Astrocyte (in vitro differentiated cells and primary cell): ENCODE data around the gene LZTR1. TPM values are rescaled to one million over a fixed set of nuclear protein-coding genes. Genes with fewer than 3 reads are reported as not detected.

Source experiments
- DNase-seq: peaks from one replicate; pipeline ENCODE4 v3.0.0-alpha.2; 2010; ENCODE audit warnings: low read depth
- FAIRE-seq: peaks from 2 replicates; lab custom pipeline; 2011; peaks lifted over from hg19 to GRCh38; lab: Jason Lieb, UNC
- H2AFZ ChIP-seq: 2 replicates; pipeline ENCODE4 v1.6.0; 2012; ENCODE audit warnings: low read depth, low read length, inconsistent platforms
- H3K27ac ChIP-seq: 2 replicates; pipeline ENCODE4 v1.5.1; 2011; ENCODE audit warnings: low read depth, low read length, inconsistent platforms
- H3K27me3 ChIP-seq: 2 replicates; pipeline ENCODE4 v1.6.0; 2011; ENCODE audit warnings: low read length, inconsistent platforms; ENCODE audit not compliant: insufficient read depth
- H3K36me3 ChIP-seq: 2 replicates; pipeline ENCODE4 v1.5.1; 2011; ENCODE audit warnings: low read length, inconsistent platforms; ENCODE audit not compliant: insufficient read depth
- H3K4me1 ChIP-seq: 2 replicates; pipeline ENCODE4 v1.5.1; 2011; ENCODE audit warnings: low read length, inconsistent platforms; ENCODE audit not compliant: insufficient read depth
- H3K4me2 ChIP-seq: 2 replicates; pipeline ENCODE4 v1.6.0; 2012; ENCODE audit warnings: low read length, inconsistent platforms
- H3K4me3 ChIP-seq: 2 replicates; pipeline ENCODE4 v1.5.1; 2011; ENCODE audit warnings: low read depth, mild to moderate bottlenecking, low read length, inconsistent platforms; ENCODE audit not compliant: insufficient read depth
- H3K79me2 ChIP-seq: 2 replicates; pipeline ENCODE4 v1.6.0; 2012; ENCODE audit warnings: mild to moderate bottlenecking, low read length, inconsistent platforms; ENCODE audit not compliant: insufficient read depth
- H3K9ac ChIP-seq: 2 replicates; pipeline ENCODE4 v1.6.0; 2012; ENCODE audit warnings: mild to moderate bottlenecking, low read length, inconsistent platforms
- H3K9me3 ChIP-seq: 2 replicates; pipeline ENCODE4 v1.5.1; 2012; ENCODE audit warnings: low read depth, mild to moderate bottlenecking, low read length, inconsistent platforms; ENCODE audit not compliant: insufficient read depth
- H4K20me1 ChIP-seq: 2 replicates; pipeline ENCODE4 v1.6.0; 2012; ENCODE audit warnings: low read length, inconsistent platforms; ENCODE audit not compliant: insufficient read depth
- H3K27ac Mint-ChIP-seq: one replicate; pipeline ENCODE4 v1.8.0; 2021; ENCODE audit warnings: mild to moderate bottlenecking, mixed read lengths; ENCODE audit not compliant: unreplicated experiment
- H3K27me3 Mint-ChIP-seq: one replicate; pipeline ENCODE4 v1.8.0; 2021; ENCODE audit warnings: low read depth, mixed read lengths; ENCODE audit not compliant: unreplicated experiment
- H3K36me3 Mint-ChIP-seq: one replicate; pipeline ENCODE4 v1.8.0; 2021; ENCODE audit warnings: low read depth, mixed read lengths; ENCODE audit not compliant: unreplicated experiment
- H3K4me1 Mint-ChIP-seq: one replicate; pipeline ENCODE4 v1.8.0; 2021; ENCODE audit warnings: low read depth, mixed read lengths; ENCODE audit not compliant: unreplicated experiment
- H3K4me3 Mint-ChIP-seq: one replicate; pipeline ENCODE4 v1.8.0; 2021; ENCODE audit warnings: mild to moderate bottlenecking, moderate library complexity, mixed read lengths; ENCODE audit not compliant: unreplicated experiment
- H3K9me3 Mint-ChIP-seq: one replicate; pipeline ENCODE4 v1.8.0; 2021; ENCODE audit warnings: mild to moderate bottlenecking, mixed read lengths; ENCODE audit not compliant: unreplicated experiment
- EZH2 ChIP-seq: IDR thresholded peaks from 2 replicates; pipeline ENCODE4 v1.6.1; 2012; ENCODE audit warnings: mild to moderate bottlenecking, low read length, inconsistent platforms; ENCODE audit not compliant: insufficient read depth
- total RNA-seq: library from RNA; stranded (reverse); gene quantifications from 2 replicates; pipeline ENCODE4 v1.2.1, GENCODE V29; 2021
- TF ChIP-seq, protein P1 (sequence below): IDR thresholded peaks from 2 replicates; pipeline ENCODE4 v1.5.1; 2011; ENCODE audit warnings: low read depth, mild to moderate bottlenecking, inconsistent platforms, low read length, moderate library complexity; ENCODE audit not compliant: insufficient read depth

The LZTR1 gene
- total RNA-seq, 1 donor from 2014 or later = 62.0 TPM

- Histone ChIP-seq H3K4me3 (no peak overlapping the region), H3K36me3 (peaks cover 13% of the 10 kb centered on the region), H3K27me3 (no peaks in the 10 kb centered on the region), H3K27ac (peak overlapping the region; percentile 2), H3K9me3 (no peaks in the 10 kb centered on the region), H2AFZ (no peak overlapping the region), H3K4me1 (peaks cover 15% of the 10 kb centered on the region), H3K9ac (no peak overlapping the region), H3K79me2 (peaks cover 94% of the 10 kb centered on the region), H3K4me2 (peak overlapping the region; percentile 43), H4K20me1 (peaks cover 94% of the 10 kb centered on the region)
- no peaks in the 10 kb centered on the region for H3K27me3 Mint-ChIP-seq
- H3K27ac Mint-ChIP-seq = peak overlapping the region; percentile 59
- DNase-seq = peak; percentile 47
- no peaks in the 10 kb centered on the region for H3K9me3 Mint-ChIP-seq
- TF ChIP-seq, protein P1, sequence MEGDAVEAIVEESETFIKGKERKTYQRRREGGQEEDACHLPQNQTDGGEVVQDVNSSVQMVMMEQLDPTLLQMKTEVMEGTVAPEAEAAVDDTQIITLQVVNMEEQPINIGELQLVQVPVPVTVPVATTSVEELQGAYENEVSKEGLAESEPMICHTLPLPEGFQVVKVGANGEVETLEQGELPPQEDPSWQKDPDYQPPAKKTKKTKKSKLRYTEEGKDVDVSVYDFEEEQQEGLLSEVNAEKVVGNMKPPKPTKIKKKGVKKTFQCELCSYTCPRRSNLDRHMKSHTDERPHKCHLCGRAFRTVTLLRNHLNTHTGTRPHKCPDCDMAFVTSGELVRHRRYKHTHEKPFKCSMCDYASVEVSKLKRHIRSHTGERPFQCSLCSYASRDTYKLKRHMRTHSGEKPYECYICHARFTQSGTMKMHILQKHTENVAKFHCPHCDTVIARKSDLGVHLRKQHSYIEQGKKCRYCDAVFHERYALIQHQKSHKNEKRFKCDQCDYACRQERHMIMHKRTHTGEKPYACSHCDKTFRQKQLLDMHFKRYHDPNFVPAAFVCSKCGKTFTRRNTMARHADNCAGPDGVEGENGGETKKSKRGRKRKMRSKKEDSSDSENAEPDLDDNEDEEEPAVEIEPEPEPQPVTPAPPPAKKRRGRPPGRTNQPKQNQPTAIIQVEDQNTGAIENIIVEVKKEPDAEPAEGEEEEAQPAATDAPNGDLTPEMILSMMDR = no peak
- TF ChIP-seq EZH2 = no peak
- no peaks in the 10 kb centered on the region for H3K36me3 Mint-ChIP-seq
- FAIRE-seq = no peak
- H3K4me3 Mint-ChIP-seq = no peak overlapping the region
- peaks cover 26% of the 10 kb centered on the region for H3K4me1 Mint-ChIP-seq
Measured at GRCh38 chr22:20946080-20946986, 35.8 kb upstream of the LZTR1 start.

GRCh38 chr22:20946991-20947390 is 35.1 kb upstream of the LZTR1 start:
- no peak overlapping the region for H3K4me3 ChIP-seq
- Mint-ChIP-seq H3K4me1 (peaks cover 32% of the 10 kb centered on the region), H3K27me3 (no peaks in the 10 kb centered on the region), H3K9me3 (no peaks in the 10 kb centered on the region), H3K27ac (no peak overlapping the region), H3K36me3 (no peaks in the 10 kb centered on the region), H3K4me3 (no peak overlapping the region)
- no peak overlapping the region for H3K4me2 ChIP-seq
- H3K36me3 ChIP-seq = peaks cover 18% of the 10 kb centered on the region
- H3K9ac ChIP-seq = no peak overlapping the region
- H4K20me1 ChIP-seq = peaks cover 96% of the 10 kb centered on the region
- peaks cover 96% of the 10 kb centered on the region for H3K79me2 ChIP-seq
- FAIRE-seq (no peak), DNase-seq (no peak)
- no peak for TF ChIP-seq EZH2
- TF ChIP-seq, protein P1 = no peak
- peaks cover 15% of the 10 kb centered on the region for H3K4me1 ChIP-seq
- no peak overlapping the region for H2AFZ ChIP-seq
- H3K27me3 ChIP-seq = no peaks in the 10 kb centered on the region
- no peak overlapping the region for H3K27ac ChIP-seq
- no peaks in the 10 kb centered on the region for H3K9me3 ChIP-seq

DNA sequence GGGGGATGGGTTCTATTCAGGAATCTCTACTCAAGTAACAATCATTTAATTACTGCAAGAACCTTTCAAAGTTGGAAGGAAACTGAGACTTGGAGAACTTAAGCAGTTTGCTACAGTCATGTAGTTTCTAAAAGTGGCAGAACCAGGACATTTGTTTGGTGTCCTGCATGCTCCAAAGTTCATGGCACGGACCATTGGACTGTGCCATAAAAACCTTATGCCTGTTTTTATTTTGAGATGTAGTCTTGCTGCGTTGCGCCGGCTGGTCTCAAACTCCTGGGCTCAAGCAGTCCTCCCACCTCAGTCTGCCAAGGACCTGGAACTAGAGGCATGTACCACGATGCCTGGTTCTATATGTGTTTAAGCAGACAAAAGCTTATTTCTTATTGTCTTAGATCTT is 33.6 kb upstream of the LZTR1 start:
- Histone ChIP-seq H3K79me2 (peaks cover 90% of the 10 kb centered on the region), H2AFZ (no peak overlapping the region), H3K9ac (no peak overlapping the region), H3K4me3 (no peak overlapping the region), H3K36me3 (peaks cover 29% of the 10 kb centered on the region), H3K9me3 (no peaks in the 10 kb centered on the region), H3K27me3 (no peaks in the 10 kb centered on the region), H4K20me1 (peaks cover 94% of the 10 kb centered on the region), H3K4me1 (peaks cover 15% of the 10 kb centered on the region), H3K4me2 (no peak overlapping the region), H3K27ac (no peak overlapping the region)
- FAIRE-seq (no peak), DNase-seq (no peak)
- Mint-ChIP-seq H3K36me3 (peaks cover 4% of the 10 kb centered on the region), H3K9me3 (no peaks in the 10 kb centered on the region), H3K27ac (no peak overlapping the region), H3K27me3 (no peaks in the 10 kb centered on the region), H3K4me1 (peaks cover 39% of the 10 kb centered on the region), H3K4me3 (no peak overlapping the region)
- TF ChIP-seq, protein P1 = no peak
- TF ChIP-seq EZH2 = no peak
